Loucy (cell line): Measurements from ENCODE around the gene VCAN.
A peak's percentile ranks its signal among the peaks of the same experiment; 100 is the strongest.

Experiments used
- H2AFZ ChIP-seq: fragments of 200-600 bp; sonication (generic); 2 replicates; pipeline ENCODE4 v1.6.0; 2016; ENCODE audit warnings: antibody characterized with exemption, mild to moderate bottlenecking, low read length, moderate library complexity
- H3F3A ChIP-seq: fragments of 200-600 bp; 2 replicates; pipeline ENCODE4 v1.6.0; 2016; ENCODE audit warnings: antibody characterized with exemption, low read depth, mild to moderate bottlenecking
- H3K27me3 ChIP-seq: fragments of 200-600 bp; sonication (generic); 2 replicates; pipeline ENCODE4 v1.6.1; 2014; ENCODE audit warnings: low read length, mild to moderate bottlenecking; ENCODE audit not compliant: insufficient read depth, poor library complexity, severe bottlenecking
- H3K36me3 ChIP-seq: fragments of 200-600 bp; sonication (generic); 2 replicates; pipeline ENCODE4 v1.6.1; 2016; ENCODE audit warnings: low read length; ENCODE audit not compliant: insufficient read depth
- H3K4me1 ChIP-seq: fragments of 200-600 bp; sonication (generic); 2 replicates; pipeline ENCODE4 v1.5.1; 2014; ENCODE audit warnings: low read length, mild to moderate bottlenecking; ENCODE audit not compliant: insufficient read depth, poor library complexity, severe bottlenecking
- H3K4me2 ChIP-seq: fragments of 200-600 bp; sonication (generic); 2 replicates; pipeline ENCODE4 v1.6.0; 2014; ENCODE audit warnings: antibody characterized with exemption, low read length, low read depth, mild to moderate bottlenecking; ENCODE audit not compliant: poor library complexity, severe bottlenecking
- H3K4me3 ChIP-seq: fragments of 200-600 bp; sonication (generic); 2 replicates; pipeline ENCODE4 v1.5.1; 2014; ENCODE audit warnings: low read length, mild to moderate bottlenecking, mixed read lengths; ENCODE audit not compliant: poor library complexity, severe bottlenecking
- H3K79me2 ChIP-seq: fragments of 200-600 bp; sonication (generic); 2 replicates; pipeline ENCODE4 v1.6.1; 2014; ENCODE audit warnings: low read length; ENCODE audit not compliant: insufficient read depth
- H3K9ac ChIP-seq: fragments of 200-600 bp; sonication (generic); 2 replicates; pipeline ENCODE4 v1.6.0; 2014; ENCODE audit warnings: mild to moderate bottlenecking, low read depth, low read length, moderate library complexity; ENCODE audit not compliant: poor library complexity, severe bottlenecking
- H3K9me2 ChIP-seq: fragments of 200-600 bp; sonication (generic); replicated peaks from 2 replicates; pipeline ENCODE4 v1.6.1; 2016; ENCODE audit warnings: low read depth, low read length, mixed read lengths
- H3K9me3 ChIP-seq: fragments of 200-600 bp; sonication (generic); 2 replicates; pipeline ENCODE4 v1.6.1; 2014; ENCODE audit warnings: mild to moderate bottlenecking, antibody characterized with exemption, low read length, low read depth; ENCODE audit not compliant: insufficient read depth
- H4K20me1 ChIP-seq: fragments of 200-600 bp; sonication (generic); 2 replicates; pipeline ENCODE4 v1.6.0; 2014; ENCODE audit warnings: antibody characterized with exemption, low read length, mild to moderate bottlenecking; ENCODE audit not compliant: insufficient read depth, poor library complexity, severe bottlenecking
- EZH2phosphoT487 ChIP-seq: fragments of 200-600 bp; IDR thresholded peaks from 2 replicates; pipeline ENCODE4 v1.6.1; 2018; ENCODE audit warnings: antibody characterized with exemption, mild to moderate bottlenecking, moderate library complexity, borderline replicate concordance
- TF ChIP-seq, protein P1 (sequence below): fragments of 200-600 bp; sonication (generic); conservative IDR thresholded peaks from 2 replicates; pipeline ENCODE4 v1.5.1; 2014; ENCODE audit warnings: mild to moderate bottlenecking, antibody characterized with exemption, low read length

Gene VCAN

DNA sequence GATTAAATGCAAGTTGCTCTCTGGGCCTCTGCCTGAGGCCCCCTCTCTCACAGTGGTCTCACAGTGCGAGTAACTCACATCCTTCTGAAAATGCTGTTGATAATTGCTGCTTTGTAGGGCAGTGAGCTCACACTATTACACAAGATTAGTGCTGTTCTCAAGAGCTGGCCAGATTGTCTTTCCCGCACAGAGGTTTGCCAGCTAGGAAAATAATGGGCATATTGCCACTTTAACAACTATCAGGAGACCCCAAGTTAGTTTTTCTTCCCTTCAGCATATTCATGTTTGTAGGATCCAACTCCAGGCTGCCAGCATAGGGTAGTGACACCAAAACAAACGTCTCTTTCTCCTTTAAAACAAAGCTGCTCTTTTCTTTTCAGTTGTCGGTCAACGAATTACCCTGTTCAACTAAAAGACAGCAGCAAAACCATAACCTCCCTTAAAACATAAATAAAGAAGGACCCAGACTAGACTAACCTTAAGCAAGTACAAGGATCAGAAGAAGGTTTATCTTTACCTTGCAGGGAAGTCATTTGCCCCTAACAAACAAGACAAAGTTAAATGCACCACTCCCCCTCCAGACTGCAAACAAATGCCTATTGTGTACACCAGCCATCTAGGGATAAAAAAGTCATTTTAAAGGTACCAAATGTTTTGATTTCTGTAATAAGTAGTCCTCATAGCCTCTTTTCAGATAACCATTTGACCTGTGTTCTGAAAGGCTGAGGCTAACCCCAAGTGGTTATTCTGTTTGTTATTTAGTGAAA lies 91.4 kb downstream of the VCAN start:
- H3K36me3 ChIP-seq = no peaks in the 10 kb centered on the region
- H3F3A ChIP-seq = no peaks in the 10 kb centered on the region
- H3K79me2 ChIP-seq = no peaks in the 10 kb centered on the region
- H3K9ac ChIP-seq = no peak overlapping the region
- no peaks in the 10 kb centered on the region for H3K4me1 ChIP-seq
- no peak for TF ChIP-seq EZH2phosphoT487
- TF ChIP-seq, protein P1, sequence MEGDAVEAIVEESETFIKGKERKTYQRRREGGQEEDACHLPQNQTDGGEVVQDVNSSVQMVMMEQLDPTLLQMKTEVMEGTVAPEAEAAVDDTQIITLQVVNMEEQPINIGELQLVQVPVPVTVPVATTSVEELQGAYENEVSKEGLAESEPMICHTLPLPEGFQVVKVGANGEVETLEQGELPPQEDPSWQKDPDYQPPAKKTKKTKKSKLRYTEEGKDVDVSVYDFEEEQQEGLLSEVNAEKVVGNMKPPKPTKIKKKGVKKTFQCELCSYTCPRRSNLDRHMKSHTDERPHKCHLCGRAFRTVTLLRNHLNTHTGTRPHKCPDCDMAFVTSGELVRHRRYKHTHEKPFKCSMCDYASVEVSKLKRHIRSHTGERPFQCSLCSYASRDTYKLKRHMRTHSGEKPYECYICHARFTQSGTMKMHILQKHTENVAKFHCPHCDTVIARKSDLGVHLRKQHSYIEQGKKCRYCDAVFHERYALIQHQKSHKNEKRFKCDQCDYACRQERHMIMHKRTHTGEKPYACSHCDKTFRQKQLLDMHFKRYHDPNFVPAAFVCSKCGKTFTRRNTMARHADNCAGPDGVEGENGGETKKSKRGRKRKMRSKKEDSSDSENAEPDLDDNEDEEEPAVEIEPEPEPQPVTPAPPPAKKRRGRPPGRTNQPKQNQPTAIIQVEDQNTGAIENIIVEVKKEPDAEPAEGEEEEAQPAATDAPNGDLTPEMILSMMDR = no peak
- H4K20me1 ChIP-seq = no peaks in the 10 kb centered on the region
- no peak overlapping the region; the same call in 1 of the 2 replicates for H2AFZ ChIP-seq
- no peaks in the 10 kb centered on the region for H3K27me3 ChIP-seq
- no peak overlapping the region for H3K4me3 ChIP-seq
- H3K9me2 ChIP-seq = no peaks in the 10 kb centered on the region
- no peak overlapping the region for H3K4me2 ChIP-seq
- H3K9me3 ChIP-seq = no peaks in the 10 kb centered on the region

- no peaks in the 10 kb centered on the region for H3K27me3 ChIP-seq
- H3K4me1 ChIP-seq = no peaks in the 10 kb centered on the region
- no peaks in the 10 kb centered on the region for H3K9me3 ChIP-seq
- no peak for TF ChIP-seq EZH2phosphoT487
- TF ChIP-seq, protein P1 = no peak
- no peak overlapping the region for H3K9ac ChIP-seq
- no peaks in the 10 kb centered on the region for H3K9me2 ChIP-seq
- H3F3A ChIP-seq = no peaks in the 10 kb centered on the region
- H3K36me3 ChIP-seq = no peaks in the 10 kb centered on the region
- no peaks in the 10 kb centered on the region for H3K79me2 ChIP-seq
- H4K20me1 ChIP-seq = no peaks in the 10 kb centered on the region
- no peak overlapping the region for H3K4me2 ChIP-seq
- no peak overlapping the region for H3K4me3 ChIP-seq
- H2AFZ ChIP-seq = no peak overlapping the region; the same call in 1 of the 2 replicates
Measured at GRCh38 chr5:83563631-83564030, 92.1 kb downstream of the VCAN start.

GRCh38 chr5:83564069-83564749 lies 92.7 kb downstream of the VCAN start:
- H3K4me2 ChIP-seq = no peak overlapping the region

More at GRCh38 chr5:83564069-83564749, 92.7 kb downstream of the VCAN start:
- no peaks in the 10 kb centered on the region for H4K20me1 ChIP-seq
- no peaks in the 10 kb centered on the region for H3K4me1 ChIP-seq
- no peaks in the 10 kb centered on the region for H3K9me3 ChIP-seq
- H3K27me3 ChIP-seq = no peaks in the 10 kb centered on the region
- no peaks in the 10 kb centered on the region for H3K79me2 ChIP-seq
- no peak overlapping the region for H3K4me3 ChIP-seq
- H3K9me2 ChIP-seq = no peaks in the 10 kb centered on the region
- no peaks in the 10 kb centered on the region for H3F3A ChIP-seq
- no peak overlapping the region for H2AFZ ChIP-seq
- TF ChIP-seq, protein P1 = peak; percentile 68
- no peak for TF ChIP-seq EZH2phosphoT487
- no peaks in the 10 kb centered on the region for H3K36me3 ChIP-seq
- no peak overlapping the region for H3K9ac ChIP-seq
